Caco-2 (cell line): ENCODE measurements around the gene ZNF605. TPM values are rescaled to one million over a fixed set of nuclear protein-coding genes. Genes with fewer than 3 reads are reported as not detected.

Experiments
- BruUV-seq: library from RNA; stranded (reverse); fragments of 400-500 nt; replicated peaks from 2 replicates; lab custom pipeline; 2021; lab: Mats Ljungman, UMichigan
- CTCF ChIA-PET: fragments of 300-600 bp; sonication (Branson Sonifier 250); formaldehyde crosslinking; loops from one replicate; lab custom pipeline; 2022; ENCODE audit warnings: antibody characterized with exemption; lab: Charles Lee
- POLR2A ChIA-PET: fragments of 300-600 bp; sonication (Branson Sonifier 250); formaldehyde crosslinking; loops from one replicate; lab custom pipeline; 2022; ENCODE audit warnings: antibody characterized with exemption; lab: Charles Lee
- DNase-seq, 2 experiments: peaks; one replicate each; pipeline versions ENCODE4 v3.0.0 to v3.0.0-alpha.2; 2020 to 2022
- H3K27me3 ChIP-seq: replicated peaks from 2 replicates; pipeline ENCODE4 v1.6.0; 2011; ENCODE audit warnings: low read length; ENCODE audit not compliant: control insufficient read depth, insufficient read depth
- H3K36me3 ChIP-seq: 2 replicates; pipeline ENCODE4 v1.5.1; 2011; ENCODE audit warnings: low read length; ENCODE audit not compliant: control insufficient read depth, insufficient read depth
- H3K4me1 ChIP-seq: fragments of 250-450 bp; sonication (Bioruptor Pico); 2 replicates; pipeline ENCODE4 v1.5.1; 2020; ENCODE audit warnings: mild to moderate bottlenecking
- H3K4me3 ChIP-seq: 2 replicates; pipeline ENCODE4 v1.5.1; 2011; ENCODE audit warnings: low read depth, mild to moderate bottlenecking, control low read depth, low read length
- H3K9me3 ChIP-seq: fragments of 250-450 bp; sonication (Bioruptor Pico); 2 replicates; pipeline ENCODE4 v1.5.1; 2020; ENCODE audit warnings: mild to moderate bottlenecking, moderate library complexity
- H3K27ac Mint-ChIP-seq: one replicate; pipeline ENCODE4 v1.8.0; 2022; ENCODE audit warnings: mixed read lengths; ENCODE audit not compliant: unreplicated experiment
- H3K27me3 Mint-ChIP-seq: one replicate; pipeline ENCODE4 v1.8.0; 2022; ENCODE audit warnings: mixed read lengths; ENCODE audit not compliant: insufficient read depth, unreplicated experiment
- H3K36me3 Mint-ChIP-seq: one replicate; pipeline ENCODE4 v1.8.0; 2022; ENCODE audit warnings: mild to moderate bottlenecking, mixed read lengths; ENCODE audit not compliant: insufficient read depth, unreplicated experiment
- H3K4me1 Mint-ChIP-seq: one replicate; pipeline ENCODE4 v1.8.0; 2022; ENCODE audit warnings: low read depth, mixed read lengths; ENCODE audit not compliant: unreplicated experiment
- H3K4me3 Mint-ChIP-seq: one replicate; pipeline ENCODE4 v1.8.0; 2022; ENCODE audit warnings: mild to moderate bottlenecking, moderate library complexity, mixed read lengths; ENCODE audit not compliant: unreplicated experiment
- H3K9me3 Mint-ChIP-seq: one replicate; pipeline ENCODE4 v1.8.0; 2022; ENCODE audit warnings: mixed read lengths; ENCODE audit not compliant: unreplicated experiment
- CTCF ChIP-seq, 2 experiments: fragments of 200-600 bp in 1 of 2; IDR thresholded peaks; 1 replicate in 1 of 2; 2 replicates in 1 of 2; pipeline versions ENCODE4 v1.5.1 to v1.8.0; 2011 to 2022; ENCODE audit warnings: antibody characterized with exemption in 1 of 2, control low read depth in 1 of 2, inconsistent platforms in 1 of 2, low read depth in 1 of 2, low read length in 1 of 2, mild to moderate bottlenecking in 1 of 2, moderate library complexity in 1 of 2; ENCODE audit not compliant: insufficient read depth in 1 of 2, severe bottlenecking in 1 of 2, unreplicated experiment in 1 of 2
- intact Hi-C: fragments of 100-400 bp; cut with micrococcal nuclease; formaldehyde crosslinking; loops from one replicate; pipeline ENCODE4 v1.10.0; 2022; ENCODE audit not compliant: unreplicated experiment
- total RNA-seq: library from RNA; stranded (reverse); gene quantifications from 2 replicates; pipeline ENCODE4 v1.2.3, GENCODE V29; 2022

ZNF605 gene
- total RNA-seq, 1 experiment from 2014 or later: 7.1 TPM

- TF ChIP-seq CTCF (IDR thresholded peaks at IDR 0.05; ENCODE audit: insufficient read depth in 1 of 2, low read depth in 1 of 2, low read length in 1 of 2, severe bottlenecking in 1 of 2, unreplicated experiment in 1 of 2): no peak
- Mint-ChIP-seq H3K4me3 (no peak overlapping the region), H3K27ac (no peak overlapping the region), H3K36me3 (peaks cover 26% of the 10 kb centered on the region), H3K4me1 (no peaks in the 10 kb centered on the region), H3K9me3 (peaks cover 70% of the 10 kb centered on the region), H3K27me3 (no peaks in the 10 kb centered on the region)
- Histone ChIP-seq H3K36me3 (no peaks in the 10 kb centered on the region), H3K9me3 (peaks cover 53% of the 10 kb centered on the region), H3K27me3 (no peaks in the 10 kb centered on the region), H3K4me1 (no peaks in the 10 kb centered on the region), H3K4me3 (no peak overlapping the region)
- ChIA-PET POLR2A (no interaction called here), CTCF (no interaction called here)
- no peak for DNase-seq
- intact Hi-C loops: no loop called here
- no TSS peak for BruUV-seq
Observed at GRCh38 chr12:132925597-132926414, 30.3 kb downstream of the ZNF605 start.

GRCh38 chr12:132924356-132924755 is 31.8 kb downstream of the ZNF605 start:
- peaks cover 48% of the 10 kb centered on the region for H3K9me3 ChIP-seq
- BruUV-seq: no TSS peak
- no peaks in the 10 kb centered on the region for H3K36me3 ChIP-seq
- Mint-ChIP-seq H3K27ac (no peak overlapping the region), H3K4me3 (no peak overlapping the region), H3K9me3 (peaks cover 60% of the 10 kb centered on the region), H3K4me1 (no peaks in the 10 kb centered on the region), H3K27me3 (no peaks in the 10 kb centered on the region), H3K36me3 (peaks cover 19% of the 10 kb centered on the region)
- H3K27me3 ChIP-seq: no peaks in the 10 kb centered on the region
- intact Hi-C loops: no loop called here
- no peak for DNase-seq
- no peak overlapping the region for H3K4me3 ChIP-seq
- POLR2A ChIA-PET: no interaction called here
- no peaks in the 10 kb centered on the region for H3K4me1 ChIP-seq
- CTCF ChIA-PET: no interaction called here
- TF ChIP-seq CTCF (IDR thresholded peaks at IDR 0.05; ENCODE audit: insufficient read depth in 1 of 2, low read depth in 1 of 2, low read length in 1 of 2, severe bottlenecking in 1 of 2, unreplicated experiment in 1 of 2): no peak

- no peak overlapping the region for H3K4me3 Mint-ChIP-seq
- intact Hi-C loops: no loop called here
- POLR2A ChIA-PET: no interaction called here
- BruUV-seq: no TSS peak
- peaks cover 48% of the 10 kb centered on the region for H3K9me3 ChIP-seq
- peaks cover 11% of the 10 kb centered on the region for H3K36me3 Mint-ChIP-seq
- CTCF ChIA-PET: no interaction called here
- H3K27ac Mint-ChIP-seq: no peak overlapping the region
- DNase-seq: no peak
- no peaks in the 10 kb centered on the region for H3K27me3 Mint-ChIP-seq
- no peak overlapping the region for H3K4me3 ChIP-seq
- no peak for TF ChIP-seq CTCF (IDR thresholded peaks at IDR 0.05; ENCODE audit: insufficient read depth in 1 of 2, low read depth in 1 of 2, low read length in 1 of 2, severe bottlenecking in 1 of 2, unreplicated experiment in 1 of 2)
- H3K9me3 Mint-ChIP-seq: peaks cover 55% of the 10 kb centered on the region
- no peaks in the 10 kb centered on the region for H3K4me1 Mint-ChIP-seq
- no peaks in the 10 kb centered on the region for H3K36me3 ChIP-seq
- no peaks in the 10 kb centered on the region for H3K27me3 ChIP-seq
- H3K4me1 ChIP-seq: no peaks in the 10 kb centered on the region
Observed at GRCh38 chr12:132923356-132923909, 32.7 kb downstream of the ZNF605 start.
